Heart right ventricle (tissue), 16 donors: ENCODE results near the gene FAM229A. TPM values are rescaled to one million over a fixed set of nuclear protein-coding genes. Genes with fewer than 3 reads are reported as not detected.
A peak's percentile ranks its signal among the peaks of the same experiment; 100 is the strongest.
"Not testable (repeated sequence)": the region's sequence is repeated elsewhere in the genome, so short reads cannot be mapped to it uniquely, and the experiment has no call there.

Source experiments
- ATAC-seq, 8 donors: fragments of 200-7000 bp; cut with Tn5 transposase; one replicate each; pipeline ENCODE4 v1.9.1; 2020; ENCODE audit warnings: mild to moderate bottlenecking in 8 of 8, moderate library complexity in 8 of 8, moderate number of reproducible peaks in 1 of 8
- DNase-seq, 2 donors: peaks; one replicate each; pipeline ENCODE4 v3.0.0-alpha.2; 2020
- H3K27ac ChIP-seq, 10 donors: fragments of 200-600 bp; sonication (generic) in 2 of 10; one replicate each; pipeline versions ENCODE4 v1.5.0 to v1.8.0; 2020 to 2022; ENCODE audit warnings: mild to moderate bottlenecking in 3 of 10
- H3K27me3 ChIP-seq, 7 donors: fragments of 200-600 bp; one replicate each; pipeline ENCODE4 v1.8.0; 2021 to 2022; ENCODE audit warnings: mild to moderate bottlenecking in 2 of 7
- H3K36me3 ChIP-seq, 9 donors: fragments of 200-600 bp; sonication (generic) in 1 of 9; one replicate each; pipeline versions ENCODE4 v1.5.0 to v1.8.0; 2020 to 2022; ENCODE audit warnings: mild to moderate bottlenecking in 2 of 9
- H3K4me1 ChIP-seq, 9 donors: fragments of 200-600 bp; sonication (generic) in 1 of 9; one replicate each; pipeline versions ENCODE4 v1.5.0 to v1.8.0; 2020 to 2022; ENCODE audit warnings: mild to moderate bottlenecking in 4 of 9
- H3K4me3 ChIP-seq, 10 donors: fragments of 200-600 bp; sonication (generic) in 2 of 10; one replicate each; pipeline versions ENCODE4 v1.5.0 to v1.8.0; 2020 to 2022; ENCODE audit warnings: mild to moderate bottlenecking in 7 of 10, moderate library complexity in 2 of 10
- H3K9me3 ChIP-seq, 11 donors: fragments of 200-600 bp in 10 of 11; sonication (generic) in 2 of 11; one replicate each; pipeline versions ENCODE4 v1.5.0 to v1.8.0; 2013 to 2022; ENCODE audit warnings: mild to moderate bottlenecking in 2 of 11, control low read depth in 1 of 11, moderate library complexity in 1 of 11
- CTCF ChIP-seq, 9 donors: fragments of 200-600 bp; sonication (generic) in 2 of 9; IDR thresholded peaks; one replicate each; pipeline versions ENCODE4 v1.5.0 to v1.8.0; 2021 to 2022; ENCODE audit warnings: antibody characterized with exemption in 9 of 9, mild to moderate bottlenecking in 5 of 9, moderate library complexity in 1 of 9
- WGBS, 2 donors: extraction: QIAGEN DNeasy Blood & Tissue Kit; methylation state at CpG; one replicate each; pipeline ENCODE4 v1.1.7; 2013; ENCODE audit warnings: inconsistent platforms in 1 of 2; 5-methylcytosine and 5-hydroxymethylcytosine counted together
- intact Hi-C, 10 donors: fragments of 100-400 bp; cut with DNase I; formaldehyde crosslinking; loops; one replicate each; pipeline versions ENCODE4 v1.11.1 to v1.14.2; 2022
- polyA plus RNA-seq, 2 donors: library from polyadenylated mRNA; stranded (reverse); fragments of 200-250 nt; gene quantifications; one replicate each; pipeline ENCODE4 v1.2.3, GENCODE V29; 2013
- total RNA-seq, 10 donors: library from RNA; stranded (reverse); fragmentation: NEBNext Ultra II Directional in 3 of 10; extraction: Animal tissue kit (Norgen Biotek cat#: 25700) in 3 of 10; gene quantifications; one replicate each; pipeline versions ENCODE4 v1.2.1 to v1.2.4, GENCODE V29; 2021 to 2023
- donor health status: Arrhythmogenic right ventricular cardiomyopathy.
- donor health status: ischemic (EF 13 %, LVEDD 7.1; RV severe dilation, severe dysfunction).
- donor health status: healthy with polysubstance abuse.
- donor health status: DM: no; HTN: yes; CAD: no.
- donor health status: DM: no; HTN: no; CAD: no.
- donor health status: ischemic (EF 25% LVEDD 6.9; RV normal size, moderate dysfunction).
- donor health status: ischemic (EF 25% LVEDD 5.7; RV mildly dilated, moderate dysfunction).
- donor health status: healthy.
- donor health status: DM: yes; HTN: yes; CAD: no.
- donor health status: Ischemic cardiomyopathy.
- donor health status: ischemic (EF 35%, LVEDD 5.7; RV mildly dilated, moderate dysfunction).
- donor health status: nonischemic (EF 11% LVEDD 7.7; RV severe dilation, severe dysfunction).
- donor health status: DM: yes; HTN: yes; CAD: no.
- donor health status: PGD.
- donor health status: ischemic (EF 29% LVEDD 5.4; RV normal size, mild dysfunction).
- donor health status: nonischemic (EF 23%, LVEDD 6.1; RV moderate dilation, normal function).

Gene FAM229A
- total and polyA plus RNA-seq, 12 donors, result 0.93 to 13.4 (median 2.3) TPM

GRCh38 chr1:32361308-32361673 lies 994 bp downstream of the FAM229A start:
- intact Hi-C loops, result no loop called here
- H3K27ac ChIP-seq, result peak overlapping the region in 4 of 10 donors; percentile 22 to 67 (median 40)
- peaks cover 0 to 38% (median 10%) of the 10 kb centered on the region in 9 donors for H3K36me3 ChIP-seq
- DNase-seq (no peak), ATAC-seq (peak in 3 of 8 donors; percentile 2 to 33 (median 6))
- WGBS, 2 donors, result 57 to 62% methylated on average over 35 of the region's 35 CpGs
- peaks cover 7 to 23% (median 16%) of the 10 kb centered on the region in 9 donors for H3K4me1 ChIP-seq
- TF ChIP-seq CTCF (IDR thresholded peaks at IDR 0.05), result no peak
- H3K4me3 ChIP-seq, result peak overlapping the region; percentile 4 to 54 (median 48)
- H3K27me3 ChIP-seq, result peaks cover 0 to 18% (median 0%) of the 10 kb centered on the region in 7 donors
- no peaks in the 10 kb centered on the region for H3K9me3 ChIP-seq

GRCh38 chr1:32358435-32358834 lies 3.9 kb downstream of the FAM229A start:
- H3K27ac ChIP-seq, result no peak overlapping the region
- H3K4me3 ChIP-seq, result no peak overlapping the region
- TF ChIP-seq CTCF (IDR thresholded peaks at IDR 0.05), result no peak
- DNase-seq (no peak), ATAC-seq (no peak)
- H3K36me3 ChIP-seq, result peaks cover 0 to 14% (median 0%) of the 10 kb centered on the region in 9 donors
- peaks cover 14 to 35% (median 31%) of the 10 kb centered on the region in 9 donors for H3K4me1 ChIP-seq
- intact Hi-C loops, result no loop called here
- no peaks in the 10 kb centered on the region for H3K9me3 ChIP-seq
- WGBS, 2 donors, result 82 to 89% methylated on average over 3 of the region's 3 CpGs
- peaks cover 0 to 18% (median 0%) of the 10 kb centered on the region in 7 donors for H3K27me3 ChIP-seq

- Histone ChIP-seq H3K36me3 (peaks cover 0 to 8% (median 0%) of the 10 kb centered on the region in 9 donors), H3K9me3 (no peaks in the 10 kb centered on the region), H3K4me1 (peaks cover 17 to 41% (median 36%) of the 10 kb centered on the region in 9 donors), H3K27ac (no peak overlapping the region), H3K4me3 (no peak overlapping the region), H3K27me3 (peaks cover 0 to 16% (median 0%) of the 10 kb centered on the region in 7 donors)
- intact Hi-C loops, result no loop called here
- ATAC-seq, result no peak
- WGBS, 2 donors, result 69 to 71% methylated on average over 6 of the region's 6 CpGs
- TF ChIP-seq CTCF (IDR thresholded peaks at IDR 0.05), result no peak
- DNase-seq, result no peak
These were observed 4.7 kb downstream of the FAM229A start for GRCh38 chr1:32357614-32358013.

- Histone ChIP-seq H3K27ac (no peak overlapping the region), H3K4me1 (peaks cover 12 to 37% (median 35%) of the 10 kb centered on the region in 9 donors), H3K9me3 (no peaks in the 10 kb centered on the region), H3K4me3 (no peak overlapping the region), H3K36me3 (peaks cover 0 to 8% (median 0%) of the 10 kb centered on the region in 9 donors), H3K27me3 (peaks cover 0 to 5% (median 0%) of the 10 kb centered on the region in 7 donors)
- no peak for ATAC-seq
- WGBS, 2 donors, result 100% methylated on average over 1 of the region's 1 CpG
- no peak for DNase-seq
- intact Hi-C loops, result no loop called here
- TF ChIP-seq CTCF (IDR thresholded peaks at IDR 0.05), result no peak
These were observed 5.8 kb downstream of the FAM229A start for GRCh38 chr1:32356478-32356877.

- not testable (repeated sequence) for DNase-seq
These were observed 6.5 kb downstream of the FAM229A start for GRCh38 chr1:32355778-32356177.

More at GRCh38 chr1:32355778-32356177, 6.5 kb downstream of the FAM229A start:
- WGBS, 2 donors, result 92 to 95% methylated on average over 6 of the region's 6 CpGs
- H3K9me3 ChIP-seq, H3K36me3 ChIP-seq, ATAC-seq, intact Hi-C loops, H3K27ac ChIP-seq, H3K27me3 ChIP-seq, H3K4me3 ChIP-seq: not testable (repeated sequence)
- peaks cover 11 to 37% (median 33%) of the 10 kb centered on the region in 9 donors for H3K4me1 ChIP-seq
